GM21423 (cell line): ENCODE measurements around the gene GALNT13.

Source experiments
- ATAC-seq: cut with Tn5 transposase; IDR thresholded peaks from one replicate; pipeline ENCODE4 v1.9.1; 2021; ENCODE audit warnings: mild to moderate bottlenecking, moderate library complexity; ENCODE audit not compliant: unreplicated experiment

GALNT13 gene

GRCh38 chr2:154394600-154394999 lies 522.9 kb downstream of the GALNT13 start:
- ATAC-seq = no peak

- ATAC-seq = no peak
Measured at GRCh38 chr2:154400563-154401290, 529.0 kb downstream of the GALNT13 start.

- ATAC-seq = no peak
Measured at GRCh38 chr2:154402213-154402612, 530.5 kb downstream of the GALNT13 start.

GRCh38 chr2:154403242-154403790 lies 531.6 kb downstream of the GALNT13 start:
- ATAC-seq = no peak

GRCh38 chr2:154408786-154409185 lies 537.1 kb downstream of the GALNT13 start:
- no peak for ATAC-seq

GRCh38 chr2:154422251-154422650 lies 550.5 kb downstream of the GALNT13 start:
- ATAC-seq = no peak

- ATAC-seq = no peak
Measured at GRCh38 chr2:154425994-154426393, 554.3 kb downstream of the GALNT13 start.

DNA sequence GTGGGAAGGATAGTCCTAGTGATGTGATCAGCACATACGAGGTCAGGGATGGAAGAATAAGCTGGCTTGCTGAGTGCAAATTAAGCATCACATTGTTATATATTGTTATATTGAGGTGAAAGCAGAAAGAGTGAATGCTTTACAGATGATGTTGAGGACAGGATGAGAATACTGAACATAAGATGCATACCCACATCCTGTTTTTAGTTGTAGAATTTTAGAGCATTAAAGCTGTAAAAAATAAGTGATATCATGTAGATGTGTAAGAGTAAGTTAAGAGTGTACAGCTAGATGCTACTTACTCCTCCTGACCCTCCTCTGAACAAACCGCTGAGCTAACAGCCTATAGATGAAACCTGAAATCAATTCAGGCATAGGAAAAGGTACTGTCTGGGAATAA lies 555.7 kb downstream of the GALNT13 start:
- no peak for ATAC-seq

- ATAC-seq = no peak
Measured at GRCh38 chr2:154428022-154428421, 556.3 kb downstream of the GALNT13 start.

DNA sequence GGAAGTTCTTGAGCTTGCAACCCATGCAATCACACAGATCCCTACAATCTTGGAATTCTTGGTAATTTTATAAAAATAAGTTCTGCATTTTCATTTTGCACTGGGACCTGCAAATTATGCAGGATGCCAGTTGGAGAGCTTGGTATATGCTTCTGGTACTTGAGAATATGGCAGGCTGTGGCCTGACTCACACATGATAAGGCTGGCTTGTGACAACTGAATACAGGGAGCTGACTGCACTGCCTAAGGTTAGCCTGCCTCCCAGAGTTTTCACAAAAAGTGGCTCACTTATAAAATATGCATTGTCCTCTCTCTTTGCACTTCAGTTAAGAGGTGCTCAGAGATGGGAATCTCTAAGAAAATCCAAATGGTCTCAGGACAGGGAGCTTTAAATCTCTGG lies 561.3 kb downstream of the GALNT13 start:
- ATAC-seq = no peak

- ATAC-seq = no peak
Measured at GRCh38 chr2:154437104-154437503, 565.4 kb downstream of the GALNT13 start.

- no peak for ATAC-seq
Measured at GRCh38 chr2:154439156-154439555, 567.4 kb downstream of the GALNT13 start.

- no peak for ATAC-seq
Measured at GRCh38 chr2:154443919-154444318, 572.2 kb downstream of the GALNT13 start.

- no peak for ATAC-seq
Measured at GRCh38 chr2:154446324-154446723, 574.6 kb downstream of the GALNT13 start.

GRCh38 chr2:154447727-154448418 lies 576.2 kb downstream of the GALNT13 start:
- no peak for ATAC-seq

GRCh38 chr2:154449951-154450658 lies 578.4 kb downstream of the GALNT13 start:
- ATAC-seq = no peak

DNA sequence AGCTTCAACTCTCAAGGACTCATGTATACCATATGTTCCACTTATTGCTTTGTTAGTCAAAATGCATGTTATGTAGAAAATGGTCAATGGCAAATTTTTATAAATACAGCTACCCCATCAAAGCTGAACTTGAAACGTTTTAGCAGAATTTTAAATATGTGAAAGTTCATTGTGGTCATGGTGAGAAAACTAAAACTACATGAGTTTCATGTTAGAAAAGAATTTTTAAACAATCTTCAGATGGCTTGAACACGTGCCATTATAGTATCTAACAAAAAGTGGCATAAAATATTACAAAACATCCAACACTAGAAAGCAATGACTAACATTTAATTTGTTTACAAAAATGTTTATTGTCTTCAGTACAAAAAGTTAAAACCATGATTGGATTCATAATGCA lies 580.7 kb downstream of the GALNT13 start:
- no peak for ATAC-seq

DNA sequence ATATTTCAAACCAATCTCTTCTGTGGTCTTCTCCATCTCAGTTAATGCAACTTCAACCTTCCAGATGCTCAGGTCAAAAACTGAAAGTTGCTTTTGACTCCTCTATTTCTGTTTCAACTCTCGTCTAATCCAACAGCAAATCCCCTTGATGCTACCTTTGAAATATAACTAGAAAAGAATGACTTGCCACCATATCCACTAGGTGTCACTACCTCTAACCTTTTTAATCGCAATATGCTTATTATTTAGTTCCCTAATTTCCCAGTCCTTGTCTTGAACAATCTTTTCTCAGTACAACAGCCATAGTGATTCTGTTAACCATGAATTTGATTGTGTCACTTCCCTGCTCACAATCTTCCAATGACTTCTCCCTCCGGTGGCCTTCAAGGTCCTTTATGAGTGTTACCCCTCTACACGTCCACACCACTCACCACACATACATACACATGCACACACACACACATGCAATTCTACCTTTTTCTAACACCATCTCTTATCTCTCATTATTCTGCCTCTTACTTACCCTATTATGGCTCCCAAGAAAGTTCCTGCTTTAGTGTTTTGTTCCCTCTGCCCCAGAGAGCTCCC lies 581.3 kb downstream of the GALNT13 start:
- ATAC-seq = peak; percentile 57

GRCh38 chr2:154455166-154455565 lies 583.4 kb downstream of the GALNT13 start:
- ATAC-seq = no peak

- no peak for ATAC-seq
Measured at GRCh38 chr2:154455866-154456265, 584.1 kb downstream of the GALNT13 start.

DNA sequence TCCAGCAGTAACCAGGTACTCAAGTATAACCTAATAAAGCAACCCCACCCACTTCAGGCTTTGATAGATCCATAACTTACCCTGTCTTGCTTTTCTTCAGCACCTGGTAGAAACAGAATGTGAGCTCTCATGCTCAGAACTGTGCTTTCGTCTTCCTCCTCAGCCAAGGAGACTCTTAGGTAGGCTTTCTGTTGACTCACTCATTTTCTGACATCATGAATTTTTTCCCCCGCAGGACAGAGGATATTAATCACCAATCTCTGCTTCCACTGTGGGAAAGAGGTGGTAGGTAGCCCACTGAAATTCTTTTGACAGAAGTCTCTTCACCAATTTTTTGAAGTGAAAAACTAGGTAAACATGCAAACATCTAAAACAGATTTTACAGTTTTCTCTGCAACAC lies 585.6 kb downstream of the GALNT13 start:
- no peak for ATAC-seq
